Mesenteric fat pad (tissue), 1 donor: ENCODE results near the gene DCST2. TPM values are rescaled to one million over a fixed set of nuclear protein-coding genes. Genes with fewer than 3 reads are reported as not detected.

Experiments used
- DNase-seq: peaks from one replicate; pipeline ENCODE4 v3.0.0-alpha.2; 2020; ENCODE audit warnings: low spot score
- total RNA-seq: library from RNA; stranded (reverse); fragmentation: NEBNext Ultra II Directional; extraction: Animal tissue kit (Norgen Biotek cat#: 25700); gene quantifications from one replicate; pipeline ENCODE4 v1.2.1, GENCODE V29; 2021
- donor health status: DM: yes; HTN: yes; CAD: no.

The DCST2 gene
- total RNA-seq, 1 donor from 2014 or later: 0.87 TPM

GRCh38 chr1:155049651-155050559, 16.3 kb upstream of the DCST2 start:
- no peak for DNase-seq

- no peak for DNase-seq
These were observed 15.1 kb upstream of the DCST2 start for GRCh38 chr1:155048449-155049334.

GRCh38 chr1:155044812-155045657, 11.5 kb upstream of the DCST2 start:
- DNase-seq: no peak

- DNase-seq: no peak
These were observed 10.8 kb upstream of the DCST2 start for GRCh38 chr1:155044365-155044764.

GRCh38 chr1:155043793-155044192, 10.2 kb upstream of the DCST2 start:
- DNase-seq: no peak

- DNase-seq: no peak
These were observed 9.7 kb upstream of the DCST2 start for GRCh38 chr1:155043301-155043702.

GRCh38 chr1:155042789-155043188, 9.2 kb upstream of the DCST2 start:
- no peak for DNase-seq

- DNase-seq: no peak
These were observed 6.9 kb upstream of the DCST2 start for GRCh38 chr1:155040358-155041093.

- DNase-seq: no peak
These were observed 5.7 kb upstream of the DCST2 start for GRCh38 chr1:155039308-155039669.

GRCh38 chr1:155038602-155039307, 5.2 kb upstream of the DCST2 start:
- no peak for DNase-seq

GRCh38 chr1:155037851-155038441, 4.4 kb upstream of the DCST2 start:
- DNase-seq: no peak

GRCh38 chr1:155037043-155037442, 3.5 kb upstream of the DCST2 start:
- DNase-seq: no peak

GRCh38 chr1:155035936-155036335, 2.4 kb upstream of the DCST2 start:
- no peak for DNase-seq

- no peak for DNase-seq
These were observed 982 bp upstream of the DCST2 start for GRCh38 chr1:155034318-155035208.

GRCh38 chr1:155032886-155033285, 695 bp downstream of the DCST2 start:
- DNase-seq: no peak

- no peak for DNase-seq
These were observed 2.7 kb downstream of the DCST2 start for GRCh38 chr1:155030899-155031298.

GRCh38 chr1:155030243-155030795, 3.3 kb downstream of the DCST2 start:
- DNase-seq: no peak
